Esophagus muscularis mucosa (tissue), 4 donors: ENCODE data around the gene SHISAL2A. TPM values are rescaled to one million over a fixed set of nuclear protein-coding genes. Genes with fewer than 3 reads are reported as not detected.

Experiments used
- DNase-seq: peaks from one replicate; pipeline ENCODE4 v3.0.0-alpha.2; 2017; ENCODE audit errors: extremely low spot score
- H3K27ac ChIP-seq, 4 donors: fragments of 200-600 bp; sonication (generic); replicated peaks in 1 of 4; 1 replicate in 3 of 4; 2 replicates in 1 of 4; pipeline ENCODE4 v1.5.1; 2016 to 2019; ENCODE audit warnings: mild to moderate bottlenecking in 1 of 4
- H3K27me3 ChIP-seq, 4 donors: fragments of 200-600 bp; sonication (generic); one replicate each; pipeline versions ENCODE4 v1.5.1 to v1.6.0; 2016 to 2019
- H3K36me3 ChIP-seq, 4 donors: fragments of 200-600 bp; sonication (generic); one replicate each; pipeline ENCODE4 v1.5.1; 2016 to 2019
- H3K4me1 ChIP-seq, 4 donors: fragments of 200-600 bp; sonication (generic); one replicate each; pipeline ENCODE4 v1.5.1; 2016 to 2019
- H3K4me3 ChIP-seq, 4 donors: fragments of 200-600 bp; sonication (generic); 1 replicate in 2 of 4; 2 replicates in 2 of 4; pipeline ENCODE4 v1.5.1; 2016 to 2019; ENCODE audit warnings: mild to moderate bottlenecking in 4 of 4, moderate library complexity in 1 of 4
- H3K9me3 ChIP-seq, 4 donors: fragments of 200-600 bp; sonication (generic); 1 replicate in 3 of 4; 2 replicates in 1 of 4; pipeline ENCODE4 v1.5.1; 2016 to 2019
- EP300 ChIP-seq: sonication (generic); formaldehyde crosslinking; IDR thresholded peaks from one replicate; pipeline ENCODE4 v1.6.1; 2017; ENCODE audit warnings: antibody characterized with exemption
- POLR2A ChIP-seq: fragments of 450-650 bp; IDR thresholded peaks from one replicate; pipeline ENCODE4 v1.6.1; 2017; ENCODE audit warnings: antibody characterized with exemption, moderate library complexity, mild to moderate bottlenecking, low read depth
- POLR2AphosphoS5 ChIP-seq, 2 donors: sonication (generic); formaldehyde crosslinking; IDR thresholded peaks; one replicate each; pipeline ENCODE4 v1.6.1; 2017; ENCODE audit warnings: antibody characterized with exemption in 2 of 2
- WGBS: methylation state at CpG from one replicate; pipeline ENCODE4 v1.1.5; 2018; 5-methylcytosine and 5-hydroxymethylcytosine counted together
- intact Hi-C: fragments of 100-400 bp; cut with DNase I; formaldehyde crosslinking; loops from one replicate; pipeline ENCODE4 v1.15.1; 2023
- total RNA-seq, 4 donors: library from RNA; depleted of rRNA; stranded (reverse); fragments of >200 nt; gene quantifications; one replicate each; pipeline versions ENCODE4 v1.1.0 to v1.2.1, GENCODE V29; 2016
- TF ChIP-seq, protein P1 (sequence below), 3 experiments: fragments of 200-600 bp in 2 of 3; fragments of 450-650 bp in 1 of 3; sonication (generic) in 2 of 3; IDR thresholded peaks; one replicate each; pipeline ENCODE4 v1.5.1; 2017 to 2019; ENCODE audit warnings: antibody characterized with exemption in 3 of 3, mild to moderate bottlenecking in 2 of 3, moderate library complexity in 1 of 3

The SHISAL2A gene
- total RNA-seq, 4 donors from 2014 or later, result 0.17 to 0.57 TPM; not detected in 2

GRCh38 chr1:52674497-52675384 is 41.8 kb downstream of the SHISAL2A start:
- no peaks in the 10 kb centered on the region for H3K36me3 ChIP-seq
- H3K4me1 ChIP-seq, result no peaks in the 10 kb centered on the region
- no peak overlapping the region for H3K27ac ChIP-seq
- H3K4me3 ChIP-seq, result no peak overlapping the region
- 64% methylated on average over 6 of the region's 6 CpGs for WGBS
- TF ChIP-seq, protein P1, sequence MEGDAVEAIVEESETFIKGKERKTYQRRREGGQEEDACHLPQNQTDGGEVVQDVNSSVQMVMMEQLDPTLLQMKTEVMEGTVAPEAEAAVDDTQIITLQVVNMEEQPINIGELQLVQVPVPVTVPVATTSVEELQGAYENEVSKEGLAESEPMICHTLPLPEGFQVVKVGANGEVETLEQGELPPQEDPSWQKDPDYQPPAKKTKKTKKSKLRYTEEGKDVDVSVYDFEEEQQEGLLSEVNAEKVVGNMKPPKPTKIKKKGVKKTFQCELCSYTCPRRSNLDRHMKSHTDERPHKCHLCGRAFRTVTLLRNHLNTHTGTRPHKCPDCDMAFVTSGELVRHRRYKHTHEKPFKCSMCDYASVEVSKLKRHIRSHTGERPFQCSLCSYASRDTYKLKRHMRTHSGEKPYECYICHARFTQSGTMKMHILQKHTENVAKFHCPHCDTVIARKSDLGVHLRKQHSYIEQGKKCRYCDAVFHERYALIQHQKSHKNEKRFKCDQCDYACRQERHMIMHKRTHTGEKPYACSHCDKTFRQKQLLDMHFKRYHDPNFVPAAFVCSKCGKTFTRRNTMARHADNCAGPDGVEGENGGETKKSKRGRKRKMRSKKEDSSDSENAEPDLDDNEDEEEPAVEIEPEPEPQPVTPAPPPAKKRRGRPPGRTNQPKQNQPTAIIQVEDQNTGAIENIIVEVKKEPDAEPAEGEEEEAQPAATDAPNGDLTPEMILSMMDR (IDR thresholded peaks at IDR 0.05), result no peak
- TF ChIP-seq POLR2AphosphoS5 (IDR thresholded peaks at IDR 0.05) (no peak), POLR2A (no peak), EP300 (no peak)
- intact Hi-C loops, result no loop called here
- no peaks in the 10 kb centered on the region for H3K9me3 ChIP-seq
- no peaks in the 10 kb centered on the region for H3K27me3 ChIP-seq
- no peak for DNase-seq

- H3K4me3 ChIP-seq, result no peak overlapping the region
- DNase-seq, result no peak
- intact Hi-C loops, result no loop called here
- H3K27ac ChIP-seq, result no peak overlapping the region
- H3K36me3 ChIP-seq, result no peaks in the 10 kb centered on the region
- no peaks in the 10 kb centered on the region for H3K4me1 ChIP-seq
- 84% methylated on average over 6 of the region's 8 CpGs for WGBS
- no peaks in the 10 kb centered on the region for H3K9me3 ChIP-seq
- no peaks in the 10 kb centered on the region for H3K27me3 ChIP-seq
- TF ChIP-seq, protein P1 (IDR thresholded peaks at IDR 0.05), result no peak
- TF ChIP-seq EP300 (no peak), POLR2AphosphoS5 (IDR thresholded peaks at IDR 0.05) (no peak), POLR2A (no peak)
Measured at GRCh38 chr1:52676249-52676903, 43.4 kb downstream of the SHISAL2A start.

DNA sequence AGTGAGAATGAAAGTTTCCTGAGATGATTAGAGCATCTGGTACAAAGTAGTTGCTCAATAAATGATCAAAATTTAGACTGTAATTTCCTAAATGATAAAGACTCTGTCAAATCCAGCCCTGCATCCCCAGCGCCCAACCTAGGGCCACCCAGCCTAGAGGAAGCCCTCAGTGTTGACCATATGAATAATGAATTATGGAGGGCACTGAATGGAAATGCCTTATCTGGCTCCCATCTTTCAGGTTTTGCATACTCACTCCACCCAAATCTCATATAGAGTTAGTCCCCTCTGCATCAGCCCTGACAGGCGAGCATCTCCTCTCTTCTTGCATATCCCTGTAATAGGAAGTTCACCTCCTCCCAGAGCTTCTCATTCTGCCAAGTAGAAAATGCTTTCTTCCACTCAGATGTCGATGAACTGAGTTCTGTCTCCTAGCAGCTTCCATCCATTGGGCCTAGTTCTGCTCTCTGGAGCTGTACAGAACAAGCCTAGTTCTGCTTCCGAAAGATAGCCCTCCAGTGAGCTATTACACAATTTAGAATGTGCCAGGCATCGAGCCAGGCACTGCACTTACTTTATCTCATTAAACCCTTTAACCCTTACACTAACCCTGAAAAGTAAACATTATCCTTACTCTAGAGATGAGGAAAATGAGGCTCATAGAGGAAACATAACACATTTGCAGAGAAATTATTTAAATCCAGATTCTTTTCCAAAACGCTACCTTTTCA is 44.3 kb downstream of the SHISAL2A start:
- H3K27me3 ChIP-seq, result no peaks in the 10 kb centered on the region
- H3K9me3 ChIP-seq, result no peaks in the 10 kb centered on the region
- 76% methylated on average over 6 of the region's 6 CpGs for WGBS
- TF ChIP-seq, protein P1 (IDR thresholded peaks at IDR 0.05), result no peak
- TF ChIP-seq POLR2A (no peak), POLR2AphosphoS5 (IDR thresholded peaks at IDR 0.05) (no peak), EP300 (no peak)
- H3K36me3 ChIP-seq, result no peaks in the 10 kb centered on the region
- no peak for DNase-seq
- H3K4me3 ChIP-seq, result no peak overlapping the region
- no peaks in the 10 kb centered on the region for H3K4me1 ChIP-seq
- intact Hi-C loops, result no loop called here
- no peak overlapping the region for H3K27ac ChIP-seq

GRCh38 chr1:52679048-52679447 is 46.1 kb downstream of the SHISAL2A start:
- Histone ChIP-seq H3K27me3 (no peaks in the 10 kb centered on the region), H3K9me3 (no peaks in the 10 kb centered on the region), H3K27ac (no peak overlapping the region), H3K4me3 (no peak overlapping the region), H3K36me3 (no peaks in the 10 kb centered on the region), H3K4me1 (no peaks in the 10 kb centered on the region)
- TF ChIP-seq, protein P1 (IDR thresholded peaks at IDR 0.05), result no peak
- TF ChIP-seq POLR2A, result no peak
- no peak for TF ChIP-seq EP300
- no peak for TF ChIP-seq POLR2AphosphoS5 (IDR thresholded peaks at IDR 0.05)
- no peak for DNase-seq
- intact Hi-C loops, result no loop called here
- WGBS, result 95% methylated on average over 1 of the region's 1 CpG
